DMS79 treated with DMSO at 0.1 percent for 48 hours (cell line): ENCODE results near the gene EXOSC7.
A peak's percentile ranks its signal among the peaks of the same experiment; 100 is the strongest.
"Not testable (repeated sequence)": the region's sequence is repeated elsewhere in the genome, so short reads cannot be mapped to it uniquely, and the experiment has no call there.

Experiments used
- DNase-seq: peaks from one replicate; lab custom pipeline; 2025; lab: John Stamatoyannopoulos, UW

The EXOSC7 gene

DNA sequence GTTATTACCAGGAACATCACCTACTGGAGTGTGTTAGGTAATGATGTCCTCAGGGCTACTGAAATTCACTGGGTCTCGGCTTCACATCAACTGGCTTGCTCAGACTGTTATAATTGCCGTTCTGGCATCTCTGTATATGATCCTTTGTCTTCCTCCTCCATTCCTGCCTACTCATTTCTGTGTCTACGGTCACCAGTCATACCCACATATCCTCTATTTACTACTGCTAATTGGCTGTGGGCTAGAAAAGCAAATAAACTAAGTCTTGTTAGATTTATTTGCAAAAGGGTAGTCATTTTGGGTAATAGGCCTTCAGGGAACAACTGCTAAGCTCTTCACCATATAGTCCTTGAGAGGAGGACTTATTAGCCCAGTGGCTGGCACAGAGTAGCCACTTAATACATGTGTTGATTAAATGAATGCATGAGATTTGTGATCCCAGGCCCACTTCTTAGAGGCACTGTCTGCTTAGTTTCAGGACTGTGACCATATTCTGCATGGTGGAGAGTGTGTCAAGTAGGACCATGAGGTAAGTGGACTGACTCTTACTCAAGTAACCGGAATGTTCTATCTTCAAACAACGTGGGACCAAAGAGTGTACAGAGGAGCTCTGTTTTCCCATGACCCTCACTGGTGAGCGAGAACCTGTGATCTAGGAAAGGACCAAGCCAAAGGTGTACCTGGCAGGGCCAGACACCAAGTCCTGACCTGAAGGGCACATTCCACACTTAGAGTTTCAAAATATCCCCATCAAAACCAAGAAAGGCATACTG lies 13.2 kb upstream of the EXOSC7 start:
- DNase-seq: peak; percentile 78

- DNase-seq: no peak
These were observed 12.3 kb upstream of the EXOSC7 start for GRCh38 chr3:44963571-44964325.

GRCh38 chr3:44965165-44965564 lies 10.9 kb upstream of the EXOSC7 start:
- DNase-seq: no peak

DNA sequence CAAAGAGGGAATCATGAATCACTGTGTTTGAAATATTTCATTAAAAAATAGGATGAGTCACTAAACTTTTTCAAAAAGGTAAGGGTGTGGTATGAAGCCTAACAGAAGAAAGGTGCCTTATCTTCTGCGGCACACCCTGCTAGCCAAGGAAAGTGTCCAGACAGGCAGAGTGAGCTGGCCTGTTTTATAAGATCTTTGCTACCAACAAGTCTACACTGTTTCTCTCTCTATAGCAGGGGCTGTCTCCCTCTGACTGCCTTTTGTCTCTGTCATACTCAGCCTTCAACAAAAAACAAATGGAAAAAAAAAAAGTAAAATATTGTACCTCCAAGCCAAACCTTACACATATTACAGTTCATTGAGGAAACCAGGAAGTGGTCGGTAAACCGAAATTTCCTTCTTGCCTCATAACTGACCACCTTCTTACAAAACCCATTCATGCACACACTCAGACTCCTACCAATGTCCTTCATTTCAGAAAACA lies 9.2 kb upstream of the EXOSC7 start:
- no peak for DNase-seq

DNA sequence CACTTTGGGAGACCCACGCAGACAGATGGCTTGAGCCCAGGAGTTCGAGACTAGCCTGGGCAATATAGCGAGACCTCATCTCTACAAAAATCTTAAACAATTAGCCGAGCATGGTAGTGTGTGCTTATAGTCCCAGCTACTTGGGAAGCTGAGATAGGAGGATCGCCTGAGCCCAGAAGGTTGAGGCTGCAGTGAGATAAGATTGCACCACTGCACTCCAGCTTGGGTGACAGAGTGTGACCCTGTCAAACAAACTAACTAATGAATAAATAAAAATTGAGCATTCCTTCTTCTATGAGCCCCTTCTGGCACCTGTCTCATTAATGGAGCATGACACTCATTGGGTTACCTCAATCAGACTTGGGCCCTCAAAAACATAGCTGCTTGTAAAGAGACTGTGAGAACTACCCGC lies 7.6 kb upstream of the EXOSC7 start:
- no peak for DNase-seq

DNA sequence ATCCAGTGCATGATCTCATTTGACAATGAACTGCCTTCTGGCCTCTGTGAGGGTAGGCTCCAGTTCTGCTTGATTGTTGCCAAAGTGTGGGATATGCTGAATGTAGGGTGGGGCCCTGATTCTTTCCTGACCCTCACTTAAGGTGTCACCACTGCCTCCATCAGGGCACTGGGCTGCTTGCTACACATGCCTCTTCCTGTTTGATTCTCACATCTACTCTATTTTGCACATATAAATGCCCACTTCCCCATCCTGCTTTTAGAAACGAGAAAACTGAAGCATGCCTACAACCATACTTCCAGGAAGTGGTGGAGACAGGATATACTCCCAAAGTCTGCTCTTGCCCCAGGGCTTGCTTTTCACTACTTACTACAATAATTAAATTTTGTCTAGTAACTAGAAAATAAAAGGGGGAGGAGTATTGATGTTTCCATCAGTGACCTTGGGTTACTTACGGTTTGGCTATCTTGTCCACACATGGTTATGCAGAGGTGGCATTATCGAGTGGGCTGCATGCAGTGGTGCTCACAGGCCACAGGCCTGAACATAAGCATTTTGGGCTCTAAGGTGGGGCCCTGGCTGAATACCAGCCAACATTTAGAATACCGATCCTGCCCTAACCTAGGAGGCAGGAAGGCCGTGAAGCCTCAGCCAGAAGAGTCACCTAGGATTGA lies 6.8 kb upstream of the EXOSC7 start:
- no peak for DNase-seq

DNA sequence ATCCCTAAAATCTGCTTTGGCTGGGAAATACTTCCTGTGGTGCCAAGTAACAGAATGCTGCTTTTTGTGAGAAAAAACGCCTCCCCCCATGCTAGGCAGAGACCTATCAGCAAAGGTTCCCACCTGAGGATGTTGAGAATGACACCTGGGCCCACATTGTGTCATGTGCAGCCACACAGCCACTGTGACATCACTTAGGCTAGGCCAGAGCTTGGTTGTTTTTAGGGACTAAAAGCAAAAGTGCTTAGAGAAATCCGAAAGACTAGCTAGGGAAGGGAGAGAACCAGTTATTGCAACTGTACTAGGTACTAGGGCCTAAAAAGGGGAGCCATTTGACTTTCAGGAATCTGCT lies 6.2 kb upstream of the EXOSC7 start:
- no peak for DNase-seq

- no peak for DNase-seq
These were observed 5.0 kb upstream of the EXOSC7 start for GRCh38 chr3:44970926-44971490.

GRCh38 chr3:44974416-44974815 lies 1.6 kb upstream of the EXOSC7 start:
- DNase-seq: no peak

DNA sequence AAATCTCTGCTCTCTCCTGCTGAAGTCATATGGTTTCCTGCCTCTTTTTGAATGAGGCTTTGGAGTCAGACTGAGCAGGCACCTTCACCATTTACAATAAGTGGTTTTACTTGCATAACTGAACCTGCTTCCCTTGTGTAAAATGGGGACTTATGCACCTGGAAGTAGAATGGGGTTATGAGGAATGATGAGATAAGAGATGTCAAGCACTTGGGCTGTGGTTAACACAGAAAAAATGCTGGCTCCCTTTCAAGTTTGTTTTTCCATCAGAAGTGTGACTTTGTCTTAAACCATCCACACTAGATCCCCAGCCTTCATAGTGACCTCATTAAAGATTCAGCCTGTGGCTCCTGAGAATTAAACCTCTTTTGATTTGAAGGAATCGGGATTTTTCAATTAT lies 5.2 kb downstream of the EXOSC7 start:
- peak; percentile 17 for DNase-seq

- no peak for DNase-seq
These were observed 5.7 kb downstream of the EXOSC7 start for GRCh38 chr3:44981751-44982150.

DNA sequence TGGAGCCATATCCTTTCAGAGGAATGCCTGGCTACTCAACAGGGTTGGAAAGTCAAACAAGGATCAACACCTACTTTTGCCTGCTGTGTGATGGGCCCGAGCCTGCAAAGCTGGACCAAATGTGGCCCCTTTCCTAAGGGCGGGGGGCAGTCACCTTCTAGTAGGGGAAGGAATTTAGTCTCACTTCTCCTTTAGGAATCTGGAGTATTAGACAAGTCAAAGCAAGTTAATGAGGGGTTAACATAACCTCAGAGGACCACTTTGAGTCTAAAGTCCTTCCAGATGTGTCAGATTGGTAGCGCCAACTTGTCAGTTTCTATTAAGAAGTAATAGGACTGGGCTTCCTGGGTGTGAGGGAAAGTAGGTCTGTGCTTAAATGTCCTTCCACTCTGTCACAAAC lies 6.8 kb downstream of the EXOSC7 start:
- DNase-seq: no peak

- DNase-seq: peak; percentile 67
These were observed 7.5 kb downstream of the EXOSC7 start for GRCh38 chr3:44983484-44983941.

- DNase-seq: peak; percentile 6
These were observed 8.3 kb downstream of the EXOSC7 start for GRCh38 chr3:44984335-44984734.

DNA sequence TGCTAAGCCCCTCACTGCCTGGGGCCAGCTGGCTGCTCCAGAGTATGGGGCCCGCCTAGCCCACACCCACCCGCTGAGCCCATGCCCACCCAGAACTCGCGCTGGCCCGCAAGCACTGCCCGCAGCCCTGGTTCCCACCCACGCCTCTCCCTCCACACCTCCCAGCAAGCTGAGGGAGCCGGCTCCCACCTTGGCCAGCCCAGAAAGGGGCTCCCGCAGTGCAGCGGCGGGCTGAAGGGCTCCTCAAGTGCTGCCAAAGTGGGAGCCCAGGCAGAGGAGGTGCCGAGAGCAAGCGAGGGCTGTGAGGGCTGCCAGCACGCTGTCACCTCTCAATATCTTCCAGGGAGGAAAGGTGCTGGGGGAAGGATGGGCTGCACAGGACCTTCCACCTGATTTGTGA lies 10.3 kb downstream of the EXOSC7 start:
- DNase-seq: not testable (repeated sequence)

- no peak for DNase-seq
These were observed 11.3 kb downstream of the EXOSC7 start for GRCh38 chr3:44987332-44987731.

DNA sequence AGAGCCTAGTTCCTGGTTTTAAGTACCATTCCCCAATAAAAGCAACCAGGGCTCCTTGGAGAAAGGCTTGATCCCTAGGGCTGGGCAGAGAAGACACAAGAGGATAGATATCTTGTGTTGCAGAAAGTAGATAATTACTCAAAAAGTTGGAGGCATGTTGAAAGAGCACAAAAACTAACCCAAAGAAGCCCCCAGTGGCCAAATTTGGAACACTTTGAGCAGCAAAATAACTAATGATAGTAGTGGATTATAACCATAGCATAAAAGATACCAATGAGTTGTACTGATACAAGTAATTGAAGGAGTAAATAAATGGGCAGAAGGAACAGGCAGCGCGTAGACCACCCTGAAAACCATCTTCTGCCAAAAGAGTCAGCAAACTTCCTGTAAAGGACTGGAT lies 12.0 kb downstream of the EXOSC7 start:
- DNase-seq: no peak

DNA sequence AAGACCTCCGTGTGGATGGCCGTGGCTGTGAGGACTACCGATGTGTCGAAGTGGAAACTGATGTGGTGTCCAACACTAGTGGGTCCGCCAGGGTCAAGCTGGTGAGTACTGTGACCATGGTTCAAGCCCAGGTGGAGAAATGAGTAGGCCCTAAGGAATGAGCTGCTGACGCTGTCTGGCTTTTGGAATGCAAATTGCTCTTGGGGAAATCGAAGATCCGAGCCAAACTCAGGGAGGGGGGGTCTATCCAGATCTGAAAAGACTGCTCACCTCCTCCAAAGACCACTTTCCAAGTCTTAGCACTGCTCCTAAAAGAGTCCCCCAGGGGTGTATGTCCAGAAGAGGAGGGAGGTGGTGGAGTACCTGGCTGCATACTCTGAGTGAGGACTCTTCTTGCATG lies 13.1 kb downstream of the EXOSC7 start:
- DNase-seq: no peak

DNA sequence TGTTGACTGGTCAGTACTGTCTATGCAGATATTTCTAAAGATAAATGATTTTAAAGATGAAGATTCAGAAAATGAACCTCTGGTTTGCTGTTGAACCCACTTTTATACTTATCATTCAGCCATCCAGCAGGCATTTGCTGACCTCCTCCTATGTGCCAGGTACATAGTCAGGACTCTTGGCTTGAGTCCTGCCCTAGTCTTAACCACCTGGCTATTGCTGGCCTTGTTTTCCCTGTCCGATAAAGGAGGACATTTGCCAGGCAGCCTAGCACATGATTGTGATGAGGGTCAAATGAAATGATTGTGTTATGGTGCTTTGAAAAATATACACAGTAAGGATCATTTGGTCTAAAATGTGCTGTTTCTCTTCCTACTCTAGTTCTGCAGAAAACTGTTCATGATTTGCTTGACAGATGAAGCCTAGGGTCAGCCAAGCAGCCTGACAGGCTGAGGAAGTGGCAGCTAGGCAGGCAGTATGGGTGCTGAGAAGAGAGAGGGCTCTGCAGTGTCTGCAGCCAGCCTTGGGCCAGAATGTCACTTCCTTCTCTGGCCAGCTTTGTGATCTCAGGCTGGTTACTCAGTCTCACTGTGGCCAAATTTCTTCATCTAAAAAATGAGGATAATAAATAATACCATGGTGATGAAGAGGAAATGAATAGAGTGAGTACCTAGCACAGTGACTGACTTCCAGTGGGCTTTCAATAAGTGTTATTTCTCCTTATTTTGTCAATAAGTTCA lies 13.8 kb downstream of the EXOSC7 start:
- no peak for DNase-seq

GRCh38 chr3:44991326-44991725 lies 15.3 kb downstream of the EXOSC7 start:
- DNase-seq: no peak

GRCh38 chr3:44992555-44993470 lies 16.8 kb downstream of the EXOSC7 start:
- DNase-seq: no peak
